GM21737 (cell line): ENCODE results near the gene KRT13.

ENCODE experiments used
- ATAC-seq: cut with Tn5 transposase; IDR thresholded peaks from one replicate; pipeline ENCODE4 v1.9.1; 2021; ENCODE audit warnings: mild to moderate bottlenecking, moderate library complexity; ENCODE audit not compliant: unreplicated experiment

KRT13 gene

GRCh38 chr17:41475421-41475820 is 30.0 kb downstream of the KRT13 start:
- ATAC-seq: no peak

- ATAC-seq: no peak
Measured at GRCh38 chr17:41474863-41475262, 30.5 kb downstream of the KRT13 start.

GRCh38 chr17:41468346-41468745 is 37.1 kb downstream of the KRT13 start:
- no peak for ATAC-seq

- no peak for ATAC-seq
Measured at GRCh38 chr17:41467561-41467960, 37.9 kb downstream of the KRT13 start.

GRCh38 chr17:41466988-41467387 is 38.4 kb downstream of the KRT13 start, which contains the start of gene KRT32:
TSS of gene KRT32 (minus strand) at chr17:41467386. CDS start at chr17:41467325, 61 bp downstream.
- ATAC-seq: no peak

- no peak for ATAC-seq
Measured at GRCh38 chr17:41464682-41465081, 40.7 kb downstream of the KRT13 start.

- ATAC-seq: no peak
Measured at GRCh38 chr17:41464173-41464572, 41.2 kb downstream of the KRT13 start.

- ATAC-seq: no peak
Measured at GRCh38 chr17:41463746-41464145, 41.7 kb downstream of the KRT13 start.

- no peak for ATAC-seq
Measured at GRCh38 chr17:41462705-41463104, 42.7 kb downstream of the KRT13 start.

- no peak for ATAC-seq
Measured at GRCh38 chr17:41457676-41458075, 47.7 kb downstream of the KRT13 start.

GRCh38 chr17:41456204-41456603 is 49.2 kb downstream of the KRT13 start:
- ATAC-seq: no peak

- ATAC-seq: no peak
Measured at GRCh38 chr17:41455236-41455635, 50.2 kb downstream of the KRT13 start.

- no peak for ATAC-seq
Measured at GRCh38 chr17:41453066-41453465, 52.3 kb downstream of the KRT13 start.

GRCh38 chr17:41452281-41452680 is 53.1 kb downstream of the KRT13 start:
- no peak for ATAC-seq

- no peak for ATAC-seq
Measured at GRCh38 chr17:41451154-41451728, 54.2 kb downstream of the KRT13 start.
